GM12873 (cell line): Measurements from ENCODE around the gene ELAVL2.

Experiments used
- CTCF ChIP-seq: IDR thresholded peaks from 2 replicates; pipeline ENCODE4 v1.5.1; 2012; ENCODE audit warnings: low read depth, mild to moderate bottlenecking, moderate library complexity, low read length, control low read depth; ENCODE audit not compliant: insufficient read depth; ENCODE audit errors: missing control alignments

Gene ELAVL2

GRCh38 chr9:23766613-23767012 lies 59.4 kb downstream of the ELAVL2 start:
- TF ChIP-seq CTCF: no peak

GRCh38 chr9:23765561-23765960 lies 60.5 kb downstream of the ELAVL2 start:
- TF ChIP-seq CTCF: no peak

GRCh38 chr9:23764219-23764618 lies 61.8 kb downstream of the ELAVL2 start:
- no peak for TF ChIP-seq CTCF

DNA sequence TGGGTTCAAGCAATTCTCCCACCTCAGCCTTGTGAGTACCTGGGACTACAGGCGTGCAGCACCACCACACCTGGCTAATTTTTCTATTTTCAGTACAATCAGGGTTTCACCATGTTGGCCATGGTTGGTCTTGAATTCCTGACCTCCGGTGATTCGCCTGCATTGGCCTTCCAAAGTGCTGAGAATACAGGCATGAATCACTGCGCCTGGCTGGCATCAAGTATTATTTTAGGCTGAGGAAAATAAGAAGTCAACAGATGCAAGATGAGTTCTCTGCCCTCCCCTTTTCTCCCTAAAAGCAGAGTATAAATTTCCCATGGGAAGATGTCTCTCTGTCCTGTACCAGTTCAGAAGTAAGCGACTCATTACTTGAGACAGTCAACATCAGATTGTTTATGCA lies 71.5 kb downstream of the ELAVL2 start:
- no peak for TF ChIP-seq CTCF

GRCh38 chr9:23752859-23753258 lies 73.2 kb downstream of the ELAVL2 start:
- TF ChIP-seq CTCF: no peak

DNA sequence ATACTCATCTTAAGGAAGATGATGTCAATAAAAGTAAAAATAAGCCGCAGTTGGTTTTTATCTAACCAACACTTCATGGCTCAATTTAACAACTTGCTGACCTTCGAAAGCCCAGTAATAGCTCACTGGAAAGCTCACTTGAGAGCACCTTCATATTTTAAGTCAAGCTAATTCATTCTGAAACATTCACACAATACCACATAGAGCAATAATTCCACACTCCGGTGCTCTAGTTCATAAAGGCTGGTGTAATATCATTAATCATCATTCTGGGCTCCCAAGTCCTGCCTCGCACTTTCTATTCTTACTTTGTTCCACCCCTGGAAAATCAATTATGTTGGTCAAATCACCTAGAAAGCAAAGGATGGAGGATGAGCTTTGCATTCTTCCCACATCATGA lies 74.4 kb downstream of the ELAVL2 start:
- TF ChIP-seq CTCF: no peak

DNA sequence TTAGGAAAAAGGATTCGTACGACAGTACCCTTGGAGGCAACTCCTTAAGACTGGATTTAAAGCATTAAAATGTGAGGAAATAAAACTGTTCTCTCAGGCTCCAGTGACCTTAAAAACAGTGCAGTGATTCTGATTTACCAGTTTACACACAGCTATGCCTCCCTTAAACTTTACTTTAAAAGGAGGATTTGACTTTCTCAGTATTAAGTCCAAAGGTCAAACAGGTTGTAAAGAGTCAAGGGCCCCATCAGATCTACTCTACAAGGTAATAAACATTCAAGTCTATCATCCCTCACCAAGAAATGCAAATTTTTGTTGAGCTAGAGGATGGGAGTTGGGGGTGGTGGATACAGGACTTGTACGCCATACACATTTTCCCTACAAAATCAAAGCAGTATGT lies 75.2 kb downstream of the ELAVL2 start:
- TF ChIP-seq CTCF: no peak
